H1 (cell line): Measurements from ENCODE around the gene NDUFAF3. TPM values are rescaled to one million over a fixed set of nuclear protein-coding genes. Genes with fewer than 3 reads are reported as not detected.

Source experiments
- CTCF ChIA-PET: fragments of 300-600 bp; sonication (Branson Sonifier 250); formaldehyde crosslinking; loops from one replicate; lab custom pipeline; 2021; ENCODE audit not compliant: partially characterized antibody; lab: Charles Lee
- POLR2A ChIA-PET: fragments of 300-600 bp; sonication (Branson Sonifier 250); formaldehyde crosslinking; loops from one replicate; lab custom pipeline; 2021; ENCODE audit warnings: inconsistent platforms; ENCODE audit not compliant: partially characterized antibody; lab: Charles Lee
- DNase-seq, 2 experiments: peaks; one replicate each; pipeline versions ENCODE4 v3.0.0 to v3.0.0-alpha.2; 2010 to 2022; ENCODE audit warnings: low spot score in 2 of 2, low read depth in 1 of 2, mixed read lengths in 1 of 2
- FAIRE-seq: peaks from 2 replicates; lab custom pipeline; 2011; peaks lifted over from hg19 to GRCh38; lab: Jason Lieb, UNC
- H2AFZ ChIP-seq: 2 replicates; pipeline ENCODE4 v1.8.1; 2012; ENCODE audit warnings: low read length, inconsistent platforms
- H2AK5ac ChIP-seq: 2 replicates; pipeline ENCODE4 v1.6.1; 2013; ENCODE audit warnings: low read depth, low read length
- H2BK120ac ChIP-seq: replicated peaks from 2 replicates; pipeline ENCODE3; 2013; ENCODE audit warnings: low read depth, low read length, inconsistent platforms
- H2BK12ac ChIP-seq: 2 replicates; pipeline ENCODE4 v1.6.1; 2013; ENCODE audit warnings: low read depth, low read length
- H2BK15ac ChIP-seq: 2 replicates; pipeline ENCODE4 v1.6.1; 2013; ENCODE audit warnings: low read length
- H2BK20ac ChIP-seq: 2 replicates; pipeline ENCODE4 v1.6.1; 2013; ENCODE audit warnings: low read length
- H2BK5ac ChIP-seq: 2 replicates; pipeline ENCODE4 v1.6.1; 2013; ENCODE audit warnings: low read depth, low read length
- H3K14ac ChIP-seq: 2 replicates; pipeline ENCODE4 v1.6.1; 2013; ENCODE audit warnings: inconsistent platforms; ENCODE audit not compliant: insufficient read length
- H3K18ac ChIP-seq: 2 replicates; pipeline ENCODE4 v1.6.1; 2013; ENCODE audit warnings: low read length; ENCODE audit errors: extremely low read depth
- H3K23ac ChIP-seq: 2 replicates; pipeline ENCODE4 v1.6.1; 2013; ENCODE audit warnings: inconsistent platforms; ENCODE audit not compliant: insufficient read length
- H3K23me2 ChIP-seq: 2 replicates; pipeline ENCODE4 v1.6.1; 2013; ENCODE audit warnings: low read depth, low read length
- H3K27ac ChIP-seq: 2 replicates; pipeline ENCODE4 v1.6.1; 2011; ENCODE audit warnings: low read depth, low read length, inconsistent platforms
- H3K27me3 ChIP-seq, 4 experiments: replicated peaks in 1 of 4; 1 replicate in 1 of 4; 2 replicates in 3 of 4; pipeline versions ENCODE4 v1.6.1 to v1.8.1; 2011 to 2013; ENCODE audit warnings: low read length in 3 of 4, mild to moderate bottlenecking in 3 of 4, inconsistent platforms in 2 of 4, mixed read lengths in 2 of 4, moderate library complexity in 1 of 4; ENCODE audit not compliant: control insufficient read depth in 3 of 4, insufficient read depth in 3 of 4; ENCODE audit errors: extremely low read depth in 1 of 4
- H3K36me3 ChIP-seq, 4 experiments: 2 replicates each; pipeline versions ENCODE4 v1.6.1 to v1.8.1; 2011 to 2013; ENCODE audit warnings: mild to moderate bottlenecking in 4 of 4, low read length in 3 of 4, moderate library complexity in 2 of 4, control low read depth in 1 of 4, inconsistent platforms in 1 of 4; ENCODE audit not compliant: insufficient read depth in 4 of 4, control insufficient read depth in 2 of 4
- H3K4ac ChIP-seq: replicated peaks from 2 replicates; pipeline ENCODE3; 2013; ENCODE audit warnings: low read length, low read depth, mixed read lengths, inconsistent platforms; ENCODE audit not compliant: insufficient read length
- H3K4me1 ChIP-seq, 4 experiments: replicated peaks in 1 of 4; 1 replicate in 1 of 4; 2 replicates in 3 of 4; pipeline versions ENCODE4 v1.6.1 to v1.8.1; 2011 to 2013; ENCODE audit warnings: low read length in 3 of 4, inconsistent platforms in 2 of 4, mixed read lengths in 1 of 4; ENCODE audit not compliant: insufficient read depth in 4 of 4, control insufficient read depth in 3 of 4
- H3K4me2 ChIP-seq, 2 experiments: 2 replicates each; pipeline versions ENCODE4 v1.6.1 to v1.8.1; 2011 to 2013; ENCODE audit warnings: low read depth in 2 of 2, low read length in 2 of 2, control low read depth in 1 of 2, inconsistent platforms in 1 of 2, mild to moderate bottlenecking in 1 of 2; ENCODE audit not compliant: insufficient read depth in 1 of 2
- H3K4me3 ChIP-seq, 4 experiments: fragments of 200-600, 300-600 bp in 1 of 4; sonication (generic), shearing (Covaris generic), sonication (Bioruptor Twin) in 1 of 4; 2 replicates each; pipeline versions ENCODE4 v1.5.1 to v1.8.1; 2011 to 2016; ENCODE audit warnings: low read length in 4 of 4, low read depth in 3 of 4, control low read depth in 2 of 4, inconsistent platforms in 2 of 4, mild to moderate bottlenecking in 2 of 4, mixed read lengths in 1 of 4, moderate library complexity in 1 of 4; ENCODE audit not compliant: insufficient read depth in 2 of 4; ENCODE audit errors: extremely low read depth in 1 of 4
- H3K56ac ChIP-seq: replicated peaks from 2 replicates; pipeline ENCODE3; 2013; ENCODE audit warnings: low read depth, mild to moderate bottlenecking, mixed read lengths, low read length, inconsistent platforms; ENCODE audit not compliant: insufficient read length
- H3K79me1 ChIP-seq: 2 replicates; pipeline ENCODE4 v1.6.1; 2013; ENCODE audit warnings: low read depth, low read length, control low read depth
- H3K79me2 ChIP-seq, 2 experiments: 2 replicates each; pipeline versions ENCODE4 v1.6.1 to v1.8.1; 2012 to 2013; ENCODE audit warnings: low read length in 2 of 2, mild to moderate bottlenecking in 2 of 2, inconsistent platforms in 1 of 2; ENCODE audit not compliant: insufficient read depth in 2 of 2, control insufficient read depth in 1 of 2
- H3K9ac ChIP-seq, 4 experiments: replicated peaks in 1 of 4; 1 replicate in 1 of 4; 2 replicates in 3 of 4; pipeline versions ENCODE4 v1.6.1 to v1.8.1; 2011 to 2013; ENCODE audit warnings: low read depth in 3 of 4, low read length in 3 of 4, control low read depth in 2 of 4, mild to moderate bottlenecking in 2 of 4, moderate library complexity in 2 of 4, inconsistent platforms in 1 of 4; ENCODE audit errors: extremely low read depth in 1 of 4
- H3K9me3 ChIP-seq, 2 experiments: 2 replicates each; pipeline versions ENCODE4 v1.6.1 to v1.8.1; 2012 to 2013; ENCODE audit warnings: mild to moderate bottlenecking in 2 of 2, moderate library complexity in 2 of 2, control low read depth in 1 of 2, inconsistent platforms in 1 of 2, low read depth in 1 of 2, low read length in 1 of 2, mixed read lengths in 1 of 2; ENCODE audit not compliant: insufficient read depth in 2 of 2
- H4K20me1 ChIP-seq, 2 experiments: replicated peaks in 1 of 2; 2 replicates each; pipeline versions ENCODE3 to v1.8.1; 2011 to 2013; ENCODE audit warnings: inconsistent platforms in 2 of 2, low read length in 2 of 2, mild to moderate bottlenecking in 1 of 2; ENCODE audit not compliant: insufficient read depth in 2 of 2, control insufficient read depth in 1 of 2
- H4K5ac ChIP-seq: 2 replicates; pipeline ENCODE4 v1.6.1; 2013; ENCODE audit warnings: low read length, low read depth, mixed read lengths, inconsistent platforms; ENCODE audit not compliant: insufficient read length
- H4K8ac ChIP-seq: 2 replicates; pipeline ENCODE4 v1.8.0; 2013; ENCODE audit warnings: mild to moderate bottlenecking, moderate library complexity, low read length, inconsistent platforms; ENCODE audit not compliant: insufficient read depth; ENCODE audit errors: extremely low read depth
- H4K91ac ChIP-seq: replicated peaks from 2 replicates; pipeline ENCODE3; 2013; ENCODE audit warnings: low read length, mixed read lengths, inconsistent platforms; ENCODE audit not compliant: insufficient read length
- ATF3 ChIP-seq: IDR thresholded peaks from 2 replicates; pipeline ENCODE4 v1.6.1; 2011; ENCODE audit warnings: low read depth, mild to moderate bottlenecking, low read length; ENCODE audit not compliant: insufficient read depth
- WGBS, 2 experiments: shearing (Covaris generic) in 1 of 2; methylation state at CpG; one replicate each; pipeline versions ENCODE4 v1.1.6 to v1.1.7; 2013 to 2015; ENCODE audit warnings: low lambda C conversion rate in 2 of 2, mixed read lengths in 2 of 2, inconsistent platforms in 1 of 2, low coverage in 1 of 2, missing lambda C conversion rate in 1 of 2; ENCODE audit not compliant: insufficient replicate concordance in 2 of 2, insufficient coverage in 1 of 2, insufficient read length in 1 of 2; ENCODE audit errors: extremely low coverage in 1 of 2, missing lambda C conversion rate in 1 of 2; 5-methylcytosine and 5-hydroxymethylcytosine counted together
- polyA plus RNA-seq, 7 experiments: library from polyadenylated mRNA; depleted of rRNA in 3 of 7; stranded (reverse) in 5 of 7; unstranded in 2 of 7; fragments of >200 nt in 5 of 7; fragments of 200-250 nt in 2 of 7; gene quantifications; 1 replicate in 5 of 7; 2 replicates in 1 of 7; 4 replicates in 1 of 7; pipeline versions ENCODE4 v1.2.1 to v1.2.3, GENCODE V29; 2011 to 2013; ENCODE audit warnings: missing spikeins in 2 of 7, mixed read lengths in 2 of 7
- total RNA-seq: library from RNA; stranded (reverse); fragmentation: NEBNext Ultra II Directional; extraction: Animal tissue kit (Norgen Biotek cat#: 25700); gene quantifications from 2 replicates; pipeline ENCODE4 v1.2.1, GENCODE V29; 2021

The NDUFAF3 gene
- total and polyA plus RNA-seq, 2 of the 8 experiments (the other 6 are each of a cell fraction or from before 2014, with no cell fraction given), result 27.8 to 45.5 TPM

DNA sequence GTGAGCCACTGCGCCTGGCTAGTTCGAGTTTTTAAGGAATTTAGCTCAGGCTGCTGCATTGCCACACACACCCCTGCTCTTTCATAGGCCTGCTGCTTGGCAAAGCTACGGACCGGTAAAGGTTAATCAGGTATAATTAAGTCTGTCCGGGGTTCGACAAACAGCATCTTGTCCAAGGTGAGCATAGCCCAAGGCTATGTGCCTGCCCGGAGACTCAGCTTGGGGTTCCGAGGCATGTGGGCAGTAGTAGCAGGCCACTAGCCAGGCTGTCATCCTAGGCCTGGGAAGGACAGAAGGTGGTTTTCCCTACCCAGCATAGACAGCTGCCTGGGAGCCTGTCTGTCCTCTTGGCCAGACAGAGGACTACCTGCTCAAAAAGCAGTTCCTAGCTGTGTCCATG lies 25.3 kb upstream of the NDUFAF3 start:
- POLR2A ChIA-PET, result interaction anchor here (0.6 to 38.8 kb wide), 6 partner anchors 6 to 123 kb away, joined by 3 to 1518 read pairs (median 4); partner anchors contain the start of genes DALRD3, IMPDH2, NDUFAF3 and P4HTM
- no peak overlapping the region for H4K8ac ChIP-seq

More for the DNA sequence above, 25.3 kb upstream of the NDUFAF3 start:
- H3K4me3 ChIP-seq, result no peak overlapping the region
- CTCF ChIA-PET, result interaction anchor here (0.9 to 19.9 kb wide), 6 partner anchors 8 to 260 kb away, joined by 3 to 467 read pairs (median 4); partner anchors contain the start of genes DALRD3, NDUFAF3, PRKAR2A and WDR6
- TF ChIP-seq ATF3, result no peak
- TF ChIP-seq, all 59 proteins: peak for 0
- Histone ChIP-seq H3K23ac (no peak overlapping the region), H3K4me2 (no peak overlapping the region), H2BK20ac (no peak overlapping the region), H3K79me1 (peaks cover 3% of the 10 kb centered on the region), H2BK12ac (no peak overlapping the region), H4K20me1 (peaks cover 0 to 4% of the 10 kb centered on the region in 2 experiments), H3K36me3 (peaks cover 0 to 3% (median 0%) of the 10 kb centered on the region in 4 experiments; a peak in 2 of 8 replicates), H2BK15ac (no peak overlapping the region), H3K4me1 (peaks cover 2 to 17% (median 8%) of the 10 kb centered on the region in 4 experiments; a peak in 6 of 7 replicates), H4K5ac (no peak overlapping the region), H3K9ac (no peak overlapping the region), H3K27ac (no peak overlapping the region), H2BK120ac (no peak overlapping the region), H3K79me2 (peaks cover 0 to 6% of the 10 kb centered on the region in 2 experiments; a peak in 2 of 4 replicates), H3K9me3 (no peaks in the 10 kb centered on the region), H3K23me2 (no peaks in the 10 kb centered on the region), H2AK5ac (no peak overlapping the region), H2AFZ (no peak overlapping the region), H3K4ac (no peak overlapping the region), H4K91ac (no peak overlapping the region), H3K27me3 (no peaks in the 10 kb centered on the region), H2BK5ac (no peak overlapping the region), H3K56ac (no peak overlapping the region), H3K14ac (no peak overlapping the region), H3K18ac (no peak overlapping the region)
- DNase-seq (no peak), FAIRE-seq (no peak)
- WGBS, 2 experiments, result 85% methylated on average over 8 of the region's 8 CpGs; no CpG with 5 or more reads in 1 of the 2 experiments
